Uterus (tissue), 2 donors: ENCODE data around the gene ANKRD33B.

Experiments
- POLR2A ChIP-seq, 2 donors: fragments of 450-650 bp; IDR thresholded peaks; one replicate each; pipeline ENCODE4 v1.6.1; 2016; ENCODE audit warnings: antibody characterized with exemption in 2 of 2, mild to moderate bottlenecking in 1 of 2, moderate library complexity in 1 of 2
- TF ChIP-seq, protein P1 (sequence below), 4 experiments: fragments of 200-600 bp in 2 of 4; fragments of 450-650 bp in 2 of 4; sonication (generic) in 2 of 4; IDR thresholded peaks; one replicate each; pipeline ENCODE4 v1.5.1; 2016 to 2019; ENCODE audit warnings: antibody characterized with exemption in 4 of 4, mild to moderate bottlenecking in 2 of 4, moderate library complexity in 1 of 4

DNA sequence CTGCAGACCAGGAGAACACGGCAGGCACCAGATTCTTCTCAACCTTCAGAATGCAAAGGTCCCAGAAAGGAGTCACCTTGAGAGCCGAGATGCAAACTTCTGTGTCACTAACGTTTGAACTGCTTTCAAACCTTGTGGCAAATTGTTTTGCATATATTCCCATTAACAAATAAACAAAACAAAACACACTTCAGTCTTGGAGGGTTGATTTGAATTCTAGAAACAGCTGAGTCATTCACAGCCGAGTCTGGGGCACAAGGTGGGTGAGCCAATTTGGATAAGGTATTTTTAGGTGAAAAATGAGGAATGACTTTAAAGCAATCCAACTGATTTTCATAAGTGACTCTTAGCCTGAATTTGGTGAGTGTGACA is 38.8 kb upstream of the ANKRD33B start:
- TF ChIP-seq POLR2A (IDR thresholded peaks at IDR 0.05): no peak
- TF ChIP-seq, protein P1, sequence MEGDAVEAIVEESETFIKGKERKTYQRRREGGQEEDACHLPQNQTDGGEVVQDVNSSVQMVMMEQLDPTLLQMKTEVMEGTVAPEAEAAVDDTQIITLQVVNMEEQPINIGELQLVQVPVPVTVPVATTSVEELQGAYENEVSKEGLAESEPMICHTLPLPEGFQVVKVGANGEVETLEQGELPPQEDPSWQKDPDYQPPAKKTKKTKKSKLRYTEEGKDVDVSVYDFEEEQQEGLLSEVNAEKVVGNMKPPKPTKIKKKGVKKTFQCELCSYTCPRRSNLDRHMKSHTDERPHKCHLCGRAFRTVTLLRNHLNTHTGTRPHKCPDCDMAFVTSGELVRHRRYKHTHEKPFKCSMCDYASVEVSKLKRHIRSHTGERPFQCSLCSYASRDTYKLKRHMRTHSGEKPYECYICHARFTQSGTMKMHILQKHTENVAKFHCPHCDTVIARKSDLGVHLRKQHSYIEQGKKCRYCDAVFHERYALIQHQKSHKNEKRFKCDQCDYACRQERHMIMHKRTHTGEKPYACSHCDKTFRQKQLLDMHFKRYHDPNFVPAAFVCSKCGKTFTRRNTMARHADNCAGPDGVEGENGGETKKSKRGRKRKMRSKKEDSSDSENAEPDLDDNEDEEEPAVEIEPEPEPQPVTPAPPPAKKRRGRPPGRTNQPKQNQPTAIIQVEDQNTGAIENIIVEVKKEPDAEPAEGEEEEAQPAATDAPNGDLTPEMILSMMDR (IDR thresholded peaks at IDR 0.05): no peak
